HL-60 (cell line): Measurements from ENCODE around the gene AKR1C3.
"Not testable (repeated sequence)": the region's sequence is repeated elsewhere in the genome, so short reads cannot be mapped to it uniquely, and the experiment has no call there.

Experiments
- CTCF ChIP-seq: IDR thresholded peaks from one replicate; pipeline ENCODE4 v1.5.1; 2011; ENCODE audit warnings: low read length, control low read depth, inconsistent platforms; ENCODE audit not compliant: insufficient read depth
- GABPA ChIP-seq: IDR thresholded peaks from 2 replicates; pipeline ENCODE4 v1.6.1; 2012; ENCODE audit warnings: low read depth

DNA sequence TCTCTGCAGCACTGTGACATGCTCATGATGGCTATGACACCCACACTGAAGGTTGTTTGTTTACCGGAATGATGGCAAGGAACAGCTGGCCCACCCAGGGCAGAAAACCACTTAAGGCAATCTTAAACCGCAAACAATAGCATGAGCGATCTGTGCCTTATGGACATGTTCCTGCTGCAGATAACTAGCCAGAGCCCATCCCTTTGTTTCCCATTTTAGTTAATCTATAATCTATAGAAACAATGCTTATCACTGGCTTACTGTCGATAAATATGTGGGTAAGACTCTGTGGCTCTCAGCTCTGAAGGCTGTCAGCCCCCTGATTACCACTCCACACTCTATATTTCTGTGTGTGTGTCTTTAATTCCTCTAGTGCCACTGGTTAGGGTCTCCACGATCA lies 25.8 kb downstream of the AKR1C3 start:
- TF ChIP-seq CTCF, GABPA: not testable (repeated sequence)
